ENCODE results near the gene USPL1.

The USPL1 gene

GRCh38 chr13:30696278-30697176, 78.8 kb downstream of the USPL1 start:
- DNase-seq (ENCODE audit: low read depth in 2 of 2): no peak

DNA sequence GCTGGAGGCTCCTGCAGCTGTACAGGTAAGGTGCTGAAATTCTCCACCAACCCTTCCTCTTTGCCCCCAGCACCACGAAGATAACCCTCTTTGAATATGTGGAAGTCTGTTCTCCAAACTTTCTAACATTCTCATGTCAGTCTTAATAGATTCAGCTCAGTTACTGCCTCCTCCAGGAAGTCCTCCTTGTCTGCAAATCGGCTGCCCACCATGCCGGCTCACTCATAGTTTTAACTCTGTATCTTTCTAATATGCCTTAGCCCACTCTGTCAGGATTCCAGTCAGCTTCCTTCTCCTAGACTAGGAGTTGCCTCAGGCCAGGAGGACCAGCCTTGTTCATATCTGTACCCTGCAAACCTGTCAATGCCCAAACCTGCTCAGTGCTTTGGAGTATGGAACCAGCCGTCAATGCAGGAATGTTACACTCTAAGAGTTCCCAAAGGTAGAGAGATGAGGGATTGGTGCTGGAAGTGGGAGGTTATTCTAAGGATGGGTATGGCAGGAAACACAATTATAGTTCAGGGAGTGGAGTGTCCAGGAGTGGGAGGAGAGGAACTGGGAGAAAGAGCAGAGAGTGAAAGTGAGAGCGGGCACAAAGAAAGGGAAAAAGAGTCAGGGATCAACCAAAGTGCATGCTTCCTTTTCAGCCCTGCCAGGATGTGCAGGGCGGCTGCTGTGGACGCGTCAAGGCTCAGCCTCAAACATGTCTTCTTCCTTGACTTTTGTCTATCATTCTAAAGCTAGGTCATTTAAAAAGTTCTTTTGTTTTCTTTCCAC, 79.6 kb downstream of the USPL1 start:
- no peak for DNase-seq (ENCODE audit: low read depth in 2 of 2)

GRCh38 chr13:30697996-30698401, 80.3 kb downstream of the USPL1 start:
- no peak for DNase-seq (ENCODE audit: low read depth in 2 of 2)

GRCh38 chr13:30698488-30699005, 80.8 kb downstream of the USPL1 start:
- no peak for DNase-seq (ENCODE audit: low read depth in 2 of 2)

DNA sequence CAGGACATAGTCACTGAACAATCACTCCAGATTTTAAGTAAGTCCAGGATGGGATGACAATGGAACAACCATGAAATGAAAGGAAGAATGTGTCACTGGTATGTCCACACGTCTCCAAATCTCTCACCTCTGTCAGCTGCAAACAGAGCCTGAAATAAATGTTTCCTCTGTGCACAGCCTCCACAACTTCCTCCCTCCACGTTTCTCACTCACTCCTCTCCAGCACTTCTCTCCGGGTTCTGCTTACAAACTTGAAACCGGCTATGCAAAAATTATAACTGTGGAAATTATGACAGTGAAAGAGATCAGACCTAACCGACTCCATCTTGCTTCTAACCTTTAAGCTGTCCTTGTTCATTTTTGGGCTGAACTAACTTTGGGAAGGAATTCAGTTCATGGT, 82.6 kb downstream of the USPL1 start:
- no peak for DNase-seq (ENCODE audit: low read depth in 2 of 2)

DNA sequence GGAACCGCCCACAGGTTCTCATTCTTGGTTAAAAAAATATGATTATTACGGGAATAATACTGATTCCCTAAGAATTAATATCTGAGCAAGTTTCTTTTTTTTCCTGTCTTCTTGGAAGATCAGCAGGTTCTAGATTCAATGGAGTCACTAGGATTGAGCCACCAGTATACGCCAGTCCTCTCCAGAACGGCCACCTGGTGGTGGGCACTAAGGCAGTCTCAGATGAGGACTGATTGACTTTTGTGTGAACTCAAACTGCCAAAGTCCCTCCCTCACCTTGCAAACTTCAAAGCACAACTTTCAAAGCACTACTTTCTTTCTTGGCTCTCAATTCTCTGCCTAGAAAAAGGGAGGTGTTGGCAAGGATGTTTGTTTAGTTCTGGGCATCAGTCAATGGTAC, 84.3 kb downstream of the USPL1 start:
- DNase-seq (ENCODE audit: low read depth in 2 of 2): no peak

GRCh38 chr13:30704596-30704995, 86.9 kb downstream of the USPL1 start:
- DNase-seq (ENCODE audit: low read depth in 2 of 2): no peak

DNA sequence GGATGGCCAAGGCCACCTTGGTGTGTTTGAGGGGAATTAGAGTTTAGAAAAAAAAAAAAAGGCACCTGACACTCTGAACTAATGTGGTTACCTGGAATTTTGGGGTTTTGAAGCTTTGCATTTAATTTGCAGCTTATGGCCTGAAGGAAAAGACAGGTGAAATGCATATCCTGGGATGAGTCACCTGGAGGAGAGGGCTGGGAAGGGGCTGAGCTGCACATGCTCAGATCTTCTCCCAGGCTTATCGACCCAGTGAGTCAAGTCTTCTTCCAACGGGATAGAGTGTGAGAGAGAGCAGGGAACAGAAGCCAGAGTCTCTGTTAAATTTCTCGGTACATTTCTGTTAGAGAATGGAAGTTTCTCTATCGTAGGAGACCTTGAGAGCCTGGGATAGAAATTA, 88.0 kb downstream of the USPL1 start:
- no peak for DNase-seq (ENCODE audit: low read depth in 2 of 2)

GRCh38 chr13:30708541-30708940, 90.8 kb downstream of the USPL1 start:
- DNase-seq (ENCODE audit: low read depth in 2 of 2): no peak
